Kidney tubule cell (primary cell): ENCODE data around the gene BAG2.

Experiments
- DNase-seq: peaks from one replicate; pipeline ENCODE4 v3.0.0-alpha.2; 2018; ENCODE audit warnings: low spot score

BAG2 gene

GRCh38 chr6:57174511-57174907, 2.4 kb downstream of the BAG2 start:
- no peak for DNase-seq

- DNase-seq: no peak
Measured at GRCh38 chr6:57177545-57178265, 5.6 kb downstream of the BAG2 start.

GRCh38 chr6:57180596-57180995, 8.5 kb downstream of the BAG2 start:
- no peak for DNase-seq

GRCh38 chr6:57182017-57182432, 9.9 kb downstream of the BAG2 start:
- DNase-seq: no peak

GRCh38 chr6:57183336-57183735, 11.2 kb downstream of the BAG2 start:
- no peak for DNase-seq

GRCh38 chr6:57190140-57190539, 18.0 kb downstream of the BAG2 start:
- DNase-seq: no peak

- DNase-seq: no peak
Measured at GRCh38 chr6:57193177-57193576, 21.1 kb downstream of the BAG2 start.

- DNase-seq: no peak
Measured at GRCh38 chr6:57195457-57195856, 23.3 kb downstream of the BAG2 start.

GRCh38 chr6:57198926-57199636, 27.0 kb downstream of the BAG2 start:
- DNase-seq: no peak

- no peak for DNase-seq
Measured at GRCh38 chr6:57201718-57202117, 29.6 kb downstream of the BAG2 start.

- no peak for DNase-seq
Measured at GRCh38 chr6:57205550-57206328, 33.6 kb downstream of the BAG2 start.

GRCh38 chr6:57207141-57207540, 35.0 kb downstream of the BAG2 start:
- DNase-seq: peak; percentile 48

GRCh38 chr6:57207872-57208271, 35.7 kb downstream of the BAG2 start:
- no peak for DNase-seq

GRCh38 chr6:57209030-57209429, 36.9 kb downstream of the BAG2 start:
- no peak for DNase-seq

- DNase-seq: no peak
Measured at GRCh38 chr6:57210060-57210459, 37.9 kb downstream of the BAG2 start.

GRCh38 chr6:57215260-57215659, 43.1 kb downstream of the BAG2 start:
- no peak for DNase-seq

- DNase-seq: no peak
Measured at GRCh38 chr6:57216235-57217101, 44.3 kb downstream of the BAG2 start.

- no peak for DNase-seq
Measured at GRCh38 chr6:57217270-57217669, 45.1 kb downstream of the BAG2 start.

- DNase-seq: no peak
Measured at GRCh38 chr6:57220083-57220703, 48.1 kb downstream of the BAG2 start.

GRCh38 chr6:57221191-57221935, 49.2 kb downstream of the BAG2 start:
- peak; percentile 61 for DNase-seq
